Astrocyte of the spinal cord (primary cell): ENCODE data around the gene TRMT44.
"Not testable (repeated sequence)": the region's sequence is repeated elsewhere in the genome, so short reads cannot be mapped to it uniquely, and the experiment has no call there.

Source experiments
- DNase-seq: peaks from one replicate; pipeline ENCODE4 v3.0.0; 2011; ENCODE audit warnings: low read depth, low spot score
- H3K4me3 ChIP-seq: 2 replicates; pipeline ENCODE4 v1.5.1; 2011; ENCODE audit warnings: low read depth, mild to moderate bottlenecking, low read length, moderate library complexity
- CTCF ChIP-seq: IDR thresholded peaks from 2 replicates; pipeline ENCODE4 v1.5.1; 2012; ENCODE audit warnings: low read depth, mild to moderate bottlenecking, low read length, inconsistent platforms
- in situ Hi-C: cut with HindIII; loops from 2 replicates; pipeline ENCODE4 v1.10.0; 2017; ENCODE audit warnings: low sequenced_read_pairs

TRMT44 gene

GRCh38 chr4:8405516-8405875 is 35.1 kb upstream of the TRMT44 start:
- in situ Hi-C loops = no loop called here
- no peak overlapping the region for H3K4me3 ChIP-seq
- TF ChIP-seq CTCF = no peak
- no peak for DNase-seq

DNA sequence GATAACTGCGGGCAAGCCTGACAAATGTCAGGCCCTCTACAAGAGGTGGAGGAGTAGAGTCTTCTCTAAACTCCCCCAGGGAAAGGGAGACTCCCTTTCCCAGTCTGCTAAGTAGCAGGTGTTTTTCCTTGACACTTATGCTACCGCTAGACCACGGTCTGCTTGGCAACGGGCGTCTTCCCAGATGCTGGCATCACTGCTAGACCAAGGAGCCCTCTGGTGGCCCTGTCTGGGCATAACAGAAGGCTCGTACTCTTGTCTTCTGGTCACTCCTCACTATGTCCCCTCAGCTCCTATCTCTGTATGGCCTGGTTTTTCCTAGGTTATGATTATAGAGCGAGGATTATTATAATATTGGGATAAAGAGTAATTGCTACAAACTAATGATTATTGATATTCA is 33.7 kb upstream of the TRMT44 start:
- in situ Hi-C loops, H3K4me3 ChIP-seq: not testable (repeated sequence)
- peak; percentile 26 for DNase-seq
- TF ChIP-seq CTCF = peak; percentile 40

GRCh38 chr4:8407316-8407715 is 33.3 kb upstream of the TRMT44 start:
- in situ Hi-C loops = no loop called here
- H3K4me3 ChIP-seq = no peak overlapping the region
- DNase-seq = no peak
- no peak for TF ChIP-seq CTCF

- no peak for TF ChIP-seq CTCF
- in situ Hi-C loops = no loop called here
- DNase-seq = no peak
- no peak overlapping the region for H3K4me3 ChIP-seq
Observed at GRCh38 chr4:8407756-8408155, 32.8 kb upstream of the TRMT44 start.

- in situ Hi-C loops = no loop called here
- peak; percentile 19 for DNase-seq
- no peak overlapping the region for H3K4me3 ChIP-seq
- no peak for TF ChIP-seq CTCF
Observed at GRCh38 chr4:8409264-8410065, 31.1 kb upstream of the TRMT44 start.

- TF ChIP-seq CTCF = no peak
- no peak overlapping the region for H3K4me3 ChIP-seq
- DNase-seq = no peak
- in situ Hi-C loops = no loop called here
Observed at GRCh38 chr4:8410066-8410625, 30.4 kb upstream of the TRMT44 start.
